Caco-2 (cell line): ENCODE results near the gene TMEM179B. TPM values are rescaled to one million over a fixed set of nuclear protein-coding genes. Genes with fewer than 3 reads are reported as not detected.

ENCODE experiments used
- BruUV-seq: library from RNA; stranded (reverse); fragments of 400-500 nt; replicated peaks from 2 replicates; lab custom pipeline; 2021; lab: Mats Ljungman, UMichigan
- CTCF ChIA-PET: fragments of 300-600 bp; sonication (Branson Sonifier 250); formaldehyde crosslinking; loops from one replicate; lab custom pipeline; 2022; ENCODE audit warnings: antibody characterized with exemption; lab: Charles Lee
- POLR2A ChIA-PET: fragments of 300-600 bp; sonication (Branson Sonifier 250); formaldehyde crosslinking; loops from one replicate; lab custom pipeline; 2022; ENCODE audit warnings: antibody characterized with exemption; lab: Charles Lee
- DNase-seq, 2 experiments: peaks; one replicate each; pipeline versions ENCODE4 v3.0.0 to v3.0.0-alpha.2; 2020 to 2022
- H3K27me3 ChIP-seq: replicated peaks from 2 replicates; pipeline ENCODE4 v1.6.0; 2011; ENCODE audit warnings: low read length; ENCODE audit not compliant: control insufficient read depth, insufficient read depth
- H3K36me3 ChIP-seq: 2 replicates; pipeline ENCODE4 v1.5.1; 2011; ENCODE audit warnings: low read length; ENCODE audit not compliant: control insufficient read depth, insufficient read depth
- H3K4me1 ChIP-seq: fragments of 250-450 bp; sonication (Bioruptor Pico); 2 replicates; pipeline ENCODE4 v1.5.1; 2020; ENCODE audit warnings: mild to moderate bottlenecking
- H3K4me3 ChIP-seq: 2 replicates; pipeline ENCODE4 v1.5.1; 2011; ENCODE audit warnings: low read depth, mild to moderate bottlenecking, control low read depth, low read length
- H3K9me3 ChIP-seq: fragments of 250-450 bp; sonication (Bioruptor Pico); 2 replicates; pipeline ENCODE4 v1.5.1; 2020; ENCODE audit warnings: mild to moderate bottlenecking, moderate library complexity
- H3K27ac Mint-ChIP-seq: one replicate; pipeline ENCODE4 v1.8.0; 2022; ENCODE audit warnings: mixed read lengths; ENCODE audit not compliant: unreplicated experiment
- H3K27me3 Mint-ChIP-seq: one replicate; pipeline ENCODE4 v1.8.0; 2022; ENCODE audit warnings: mixed read lengths; ENCODE audit not compliant: insufficient read depth, unreplicated experiment
- H3K36me3 Mint-ChIP-seq: one replicate; pipeline ENCODE4 v1.8.0; 2022; ENCODE audit warnings: mild to moderate bottlenecking, mixed read lengths; ENCODE audit not compliant: insufficient read depth, unreplicated experiment
- H3K4me1 Mint-ChIP-seq: one replicate; pipeline ENCODE4 v1.8.0; 2022; ENCODE audit warnings: low read depth, mixed read lengths; ENCODE audit not compliant: unreplicated experiment
- H3K4me3 Mint-ChIP-seq: one replicate; pipeline ENCODE4 v1.8.0; 2022; ENCODE audit warnings: mild to moderate bottlenecking, moderate library complexity, mixed read lengths; ENCODE audit not compliant: unreplicated experiment
- H3K9me3 Mint-ChIP-seq: one replicate; pipeline ENCODE4 v1.8.0; 2022; ENCODE audit warnings: mixed read lengths; ENCODE audit not compliant: unreplicated experiment
- CTCF ChIP-seq, 2 experiments: fragments of 200-600 bp in 1 of 2; IDR thresholded peaks; 1 replicate in 1 of 2; 2 replicates in 1 of 2; pipeline versions ENCODE4 v1.5.1 to v1.8.0; 2011 to 2022; ENCODE audit warnings: antibody characterized with exemption in 1 of 2, control low read depth in 1 of 2, inconsistent platforms in 1 of 2, low read depth in 1 of 2, low read length in 1 of 2, mild to moderate bottlenecking in 1 of 2, moderate library complexity in 1 of 2; ENCODE audit not compliant: insufficient read depth in 1 of 2, severe bottlenecking in 1 of 2, unreplicated experiment in 1 of 2
- intact Hi-C: fragments of 100-400 bp; cut with micrococcal nuclease; formaldehyde crosslinking; loops from one replicate; pipeline ENCODE4 v1.10.0; 2022; ENCODE audit not compliant: unreplicated experiment
- total RNA-seq: library from RNA; stranded (reverse); gene quantifications from 2 replicates; pipeline ENCODE4 v1.2.3, GENCODE V29; 2022

The TMEM179B gene
- total RNA-seq, 1 experiment from 2014 or later: 68.4 TPM

GRCh38 chr11:62831520-62832335, 44.5 kb downstream of the TMEM179B start, which contains the start of gene STX5:
Gene STX5 (minus strand): TSS chr11:62832051. CDS start chr11:62831243, 808 bp downstream.
- BruUV-seq: TSS peak; percentile 46

GRCh38 chr11:62832336-62833234, 45.4 kb downstream of the TMEM179B start, which contains the start of gene TEX54:
Gene TEX54 (minus strand): TSS chr11:62832841.
- no peak for DNase-seq
- POLR2A ChIA-PET: interaction anchor here (0.5 to 1.7 kb wide), 21 partner anchors 8 to 241 kb away, joined by 3 to 68 read pairs (median 6); partner anchors contain the start of genes CSKMT, HNRNPUL2, SLC3A2 and TMEM179B
- intact Hi-C loops: loop anchor here (1.0 to 2.0 kb wide), 3 partner anchors 9 to 46 kb away; partner anchors contain the start of genes NXF1 and TMEM179B

More at GRCh38 chr11:62831520-62832335, 44.5 kb downstream of the TMEM179B start, which contains the start of gene STX5:
- no peaks in the 10 kb centered on the region for H3K27me3 Mint-ChIP-seq
- peaks cover 85% of the 10 kb centered on the region for H3K36me3 Mint-ChIP-seq
- H3K4me1 Mint-ChIP-seq: peaks cover 5% of the 10 kb centered on the region
- POLR2A ChIA-PET: interaction anchor here (0.5 to 1.7 kb wide), 26 partner anchors 9 to 1472 kb away, joined by 3 to 68 read pairs (median 5); partner anchors contain the start of genes CSKMT, HNRNPUL2, SLC3A2 and TMEM179B
- no peaks in the 10 kb centered on the region for H3K27me3 ChIP-seq
- no peaks in the 10 kb centered on the region for H3K9me3 ChIP-seq
- H3K4me3 ChIP-seq: peak within 1 kb of the TSS; percentile 66
- peak within 1 kb of the TSS; percentile 100 for H3K27ac Mint-ChIP-seq
- no peaks in the 10 kb centered on the region for H3K4me1 ChIP-seq
- peak; percentile 99 for DNase-seq
- intact Hi-C loops: loop anchor here (1.0 to 2.0 kb wide), 3 partner anchors 10 to 45 kb away; partner anchors contain the start of genes NXF1 and TMEM179B
- H3K4me3 Mint-ChIP-seq: peak within 1 kb of the TSS; percentile 90
- H3K36me3 ChIP-seq: peaks cover 10% of the 10 kb centered on the region; the same call in 1 of the 2 replicates
- no peaks in the 10 kb centered on the region for H3K9me3 Mint-ChIP-seq
- CTCF ChIA-PET: interaction anchor here (0.6 to 1.7 kb wide), 5 partner anchors 10 to 538 kb away, joined by 3 to 20 read pairs (median 4); partner anchors contain the start of genes SLC22A9 and TMEM179B
- no peak for TF ChIP-seq CTCF (IDR thresholded peaks at IDR 0.05; ENCODE audit: insufficient read depth in 1 of 2, low read depth in 1 of 2, low read length in 1 of 2, severe bottlenecking in 1 of 2, unreplicated experiment in 1 of 2)

More at GRCh38 chr11:62832336-62833234, 45.4 kb downstream of the TMEM179B start, which contains the start of gene TEX54:
- BruUV-seq: TSS peak; percentile 82
- CTCF ChIA-PET: interaction anchor here (0.7 to 1.7 kb wide), 2 partner anchors 24 to 46 kb away, joined by 4 to 20 read pairs; partner anchors contain the start of gene TMEM179B
- H3K27me3 ChIP-seq: no peaks in the 10 kb centered on the region
- Mint-ChIP-seq H3K4me1 (peaks cover 9% of the 10 kb centered on the region), H3K36me3 (peaks cover 85% of the 10 kb centered on the region), H3K27me3 (no peaks in the 10 kb centered on the region), H3K9me3 (no peaks in the 10 kb centered on the region), H3K27ac (peak within 1 kb of the TSS; percentile 100), H3K4me3 (peak within 1 kb of the TSS; percentile 90)
- peaks cover 10% of the 10 kb centered on the region; the same call in 1 of the 2 replicates for H3K36me3 ChIP-seq
- TF ChIP-seq CTCF (IDR thresholded peaks at IDR 0.05; ENCODE audit: insufficient read depth in 1 of 2, low read depth in 1 of 2, low read length in 1 of 2, severe bottlenecking in 1 of 2, unreplicated experiment in 1 of 2): no peak
- H3K4me3 ChIP-seq: peak within 1 kb of the TSS; percentile 66
- no peaks in the 10 kb centered on the region for H3K9me3 ChIP-seq
- H3K4me1 ChIP-seq: no peaks in the 10 kb centered on the region
